ENCODE measurements around the gene PRR33.

The PRR33 gene

GRCh38 chr11:1840780-1841480, 50.8 kb downstream of the PRR33 start:
- H3K4me3 ChIP-seq (ENCODE audit: low read depth, low read length) = no peak overlapping the region
- in situ Hi-C loops (cut with HindIII; ENCODE audit: low sequenced_read_pairs) = no loop called here
- no peak for DNase-seq (ENCODE audit: low read depth, low spot score)
- TF ChIP-seq CTCF (IDR thresholded peaks at IDR 0.05; ENCODE audit: low read depth, low read length) = no peak

- TF ChIP-seq CTCF (IDR thresholded peaks at IDR 0.05; ENCODE audit: low read depth, low read length) = no peak
- no peak overlapping the region for H3K4me3 ChIP-seq (ENCODE audit: low read depth, low read length)
- no peak for DNase-seq (ENCODE audit: low read depth, low spot score)
- in situ Hi-C loops (cut with HindIII; ENCODE audit: low sequenced_read_pairs) = no loop called here
Observed at GRCh38 chr11:1839924-1840779, 51.5 kb downstream of the PRR33 start.

- TF ChIP-seq CTCF (IDR thresholded peaks at IDR 0.05; ENCODE audit: low read depth, low read length) = no peak
- DNase-seq (ENCODE audit: low read depth, low spot score) = no peak
- no peak overlapping the region for H3K4me3 ChIP-seq (ENCODE audit: low read depth, low read length)
- in situ Hi-C loops (cut with HindIII; ENCODE audit: low sequenced_read_pairs) = no loop called here
Observed at GRCh38 chr11:1839204-1839923, 52.3 kb downstream of the PRR33 start.

GRCh38 chr11:1838426-1839144, 53.1 kb downstream of the PRR33 start, which contains the start of gene TNNI2:
TSS of gene TNNI2 (plus strand) at chr11:1838981. CDS start at chr11:1839697, 716 bp downstream.
- no peak within 1 kb of the TSS for H3K4me3 ChIP-seq (ENCODE audit: low read depth, low read length)
- in situ Hi-C loops (cut with HindIII; ENCODE audit: low sequenced_read_pairs) = no loop called here
- no peak for TF ChIP-seq CTCF (IDR thresholded peaks at IDR 0.05; ENCODE audit: low read depth, low read length)
- DNase-seq (ENCODE audit: low read depth, low spot score) = no peak

Measured in astrocyte of the spinal cord (primary cell).